Measurements from ENCODE around the gene GPHB5.

Gene GPHB5

GRCh38 chr14:63357841-63358240, 39.1 kb upstream of the GPHB5 start:
- H3K36me3 ChIP-seq (ENCODE audit: control insufficient read depth in 1 of 2, insufficient read depth in 2 of 2, low read length in 2 of 2), result no peaks in the 10 kb centered on the region
- no peak overlapping the region for H2BK5ac ChIP-seq (ENCODE audit: low read depth, low read length, poor library complexity)
- no peak overlapping the region for H3K4ac ChIP-seq (ENCODE audit: low read depth, low read length)
- H4K91ac ChIP-seq (ENCODE audit: low read depth, low read length), result no peak overlapping the region
- no peaks in the 10 kb centered on the region for H3K79me1 ChIP-seq (ENCODE audit: low read length)
- no peak overlapping the region for H2BK12ac ChIP-seq (ENCODE audit: low read length)
- H3K27ac ChIP-seq (ENCODE audit: low read depth, low read length), result no peak overlapping the region
- H3K14ac ChIP-seq (ENCODE audit: low read length), result no peak overlapping the region
- no peak overlapping the region for H2AFZ ChIP-seq (ENCODE audit: insufficient read depth, low read length, poor library complexity)
- H3K4me2 ChIP-seq (ENCODE audit: low read length), result no peak overlapping the region
- no peak for DNase-seq
- peaks cover 0 to 3% of the 10 kb centered on the region in 2 experiments for H3K4me1 ChIP-seq (ENCODE audit: control insufficient read depth in 1 of 2, insufficient read depth in 2 of 2, low read length in 2 of 2)
- H3K27me3 ChIP-seq (ENCODE audit: insufficient read depth, low read length), result no peaks in the 10 kb centered on the region
- H2AK5ac ChIP-seq (ENCODE audit: low read length), result no peak overlapping the region
- no peak overlapping the region for H3K9ac ChIP-seq (ENCODE audit: low read length)
- no peak overlapping the region for H4K12ac ChIP-seq (ENCODE audit: low read depth, low read length)
- H3K4me3 ChIP-seq (ENCODE audit: low read depth, low read length), result no peak overlapping the region
- no CpG with 5 or more reads among the region's 7 CpGs for WGBS (ENCODE audit: extremely low coverage, insufficient coverage, insufficient read length)
- no peak overlapping the region for H4K8ac ChIP-seq (ENCODE audit: low read depth, low read length)
- H2BK120ac ChIP-seq (ENCODE audit: insufficient read depth, low read length, poor library complexity), result no peak overlapping the region
- no peaks in the 10 kb centered on the region for H3K79me2 ChIP-seq (ENCODE audit: control insufficient read depth, insufficient read depth, low read length, poor library complexity)
- no peak overlapping the region for H3K18ac ChIP-seq (ENCODE audit: low read length)
- no peaks in the 10 kb centered on the region for H3K9me3 ChIP-seq (ENCODE audit: insufficient read depth, low read depth, low read length)
- H3K23ac ChIP-seq (ENCODE audit: low read length), result no peak overlapping the region

GRCh38 chr14:63345826-63346225, 27.1 kb upstream of the GPHB5 start:
- Histone ChIP-seq H2BK12ac (ENCODE audit: low read length) (no peak overlapping the region), H4K91ac (ENCODE audit: low read depth, low read length) (no peak overlapping the region), H2BK120ac (ENCODE audit: insufficient read depth, low read length, poor library complexity) (no peak overlapping the region), H3K79me1 (ENCODE audit: low read length) (no peaks in the 10 kb centered on the region), H2AFZ (ENCODE audit: insufficient read depth, low read length, poor library complexity) (no peak overlapping the region), H3K4me3 (ENCODE audit: low read depth, low read length) (no peak overlapping the region), H3K4me2 (ENCODE audit: low read length) (no peak overlapping the region), H2BK5ac (ENCODE audit: low read depth, low read length, poor library complexity) (no peak overlapping the region), H3K9me3 (ENCODE audit: insufficient read depth, low read depth, low read length) (peaks cover 2% of the 10 kb centered on the region), H3K18ac (ENCODE audit: low read length) (no peak overlapping the region), H3K79me2 (ENCODE audit: control insufficient read depth, insufficient read depth, low read length, poor library complexity) (no peaks in the 10 kb centered on the region), H3K4me1 (ENCODE audit: control insufficient read depth in 1 of 2, insufficient read depth in 2 of 2, low read length in 2 of 2) (no peaks in the 10 kb centered on the region), H4K8ac (ENCODE audit: low read depth, low read length) (no peak overlapping the region), H4K12ac (ENCODE audit: low read depth, low read length) (no peak overlapping the region), H3K36me3 (ENCODE audit: control insufficient read depth in 1 of 2, insufficient read depth in 2 of 2, low read length in 2 of 2) (no peaks in the 10 kb centered on the region), H3K9ac (ENCODE audit: low read length) (no peak overlapping the region), H3K27ac (ENCODE audit: low read depth, low read length) (no peak overlapping the region), H3K4ac (ENCODE audit: low read depth, low read length) (no peak overlapping the region), H3K14ac (ENCODE audit: low read length) (no peak overlapping the region), H3K23ac (ENCODE audit: low read length) (no peak overlapping the region), H3K27me3 (ENCODE audit: insufficient read depth, low read length) (no peaks in the 10 kb centered on the region), H2AK5ac (ENCODE audit: low read length) (no peak overlapping the region)
- WGBS (ENCODE audit: extremely low coverage, insufficient coverage, insufficient read length), result no CpG with 5 or more reads among the region's 3 CpGs
- DNase-seq, result no peak

- no peaks in the 10 kb centered on the region for H3K79me1 ChIP-seq (ENCODE audit: low read length)
- H4K8ac ChIP-seq (ENCODE audit: low read depth, low read length), result no peak overlapping the region
- H3K4me2 ChIP-seq (ENCODE audit: low read length), result no peak overlapping the region
- no peak overlapping the region for H3K4ac ChIP-seq (ENCODE audit: low read depth, low read length)
- no peak overlapping the region for H3K9ac ChIP-seq (ENCODE audit: low read length)
- H2AFZ ChIP-seq (ENCODE audit: insufficient read depth, low read length, poor library complexity), result no peak overlapping the region
- H2BK120ac ChIP-seq (ENCODE audit: insufficient read depth, low read length, poor library complexity), result no peak overlapping the region
- WGBS (ENCODE audit: extremely low coverage, insufficient coverage, insufficient read length), result no CpG with 5 or more reads among the region's 4 CpGs
- H3K36me3 ChIP-seq (ENCODE audit: control insufficient read depth in 1 of 2, insufficient read depth in 2 of 2, low read length in 2 of 2), result no peaks in the 10 kb centered on the region
- no peak overlapping the region for H4K12ac ChIP-seq (ENCODE audit: low read depth, low read length)
- H2BK5ac ChIP-seq (ENCODE audit: low read depth, low read length, poor library complexity), result no peak overlapping the region
- no peak overlapping the region for H2BK12ac ChIP-seq (ENCODE audit: low read length)
- H3K18ac ChIP-seq (ENCODE audit: low read length), result no peak overlapping the region
- no peak for DNase-seq
- no peak overlapping the region for H3K23ac ChIP-seq (ENCODE audit: low read length)
- H4K91ac ChIP-seq (ENCODE audit: low read depth, low read length), result no peak overlapping the region
- H3K9me3 ChIP-seq (ENCODE audit: insufficient read depth, low read depth, low read length), result peaks cover 2% of the 10 kb centered on the region
- no peak overlapping the region for H2AK5ac ChIP-seq (ENCODE audit: low read length)
- no peak overlapping the region for H3K4me3 ChIP-seq (ENCODE audit: low read depth, low read length)
- no peaks in the 10 kb centered on the region for H3K79me2 ChIP-seq (ENCODE audit: control insufficient read depth, insufficient read depth, low read length, poor library complexity)
- H3K27ac ChIP-seq (ENCODE audit: low read depth, low read length), result no peak overlapping the region
- H3K14ac ChIP-seq (ENCODE audit: low read length), result no peak overlapping the region
- H3K27me3 ChIP-seq (ENCODE audit: insufficient read depth, low read length), result no peaks in the 10 kb centered on the region
- H3K4me1 ChIP-seq (ENCODE audit: control insufficient read depth in 1 of 2, insufficient read depth in 2 of 2, low read length in 2 of 2), result no peaks in the 10 kb centered on the region
Measured at GRCh38 chr14:63344336-63344735, 25.6 kb upstream of the GPHB5 start.

- no peak overlapping the region for H3K4ac ChIP-seq (ENCODE audit: low read depth, low read length)
- H3K79me2 ChIP-seq (ENCODE audit: control insufficient read depth, insufficient read depth, low read length, poor library complexity), result no peaks in the 10 kb centered on the region
- no peak overlapping the region for H2AFZ ChIP-seq (ENCODE audit: insufficient read depth, low read length, poor library complexity)
- no peak overlapping the region for H2BK5ac ChIP-seq (ENCODE audit: low read depth, low read length, poor library complexity)
- no peak overlapping the region for H4K8ac ChIP-seq (ENCODE audit: low read depth, low read length)
- H3K27ac ChIP-seq (ENCODE audit: low read depth, low read length), result no peak overlapping the region
- no peak overlapping the region for H4K12ac ChIP-seq (ENCODE audit: low read depth, low read length)
- no peak overlapping the region for H3K18ac ChIP-seq (ENCODE audit: low read length)
- H3K14ac ChIP-seq (ENCODE audit: low read length), result no peak overlapping the region
- no peak overlapping the region for H2AK5ac ChIP-seq (ENCODE audit: low read length)
- H3K9ac ChIP-seq (ENCODE audit: low read length), result no peak overlapping the region
- no peaks in the 10 kb centered on the region for H3K36me3 ChIP-seq (ENCODE audit: control insufficient read depth in 1 of 2, insufficient read depth in 2 of 2, low read length in 2 of 2)
- no CpG with 5 or more reads among the region's 1 CpG for WGBS (ENCODE audit: extremely low coverage, insufficient coverage, insufficient read length)
- H2BK120ac ChIP-seq (ENCODE audit: insufficient read depth, low read length, poor library complexity), result no peak overlapping the region
- H3K9me3 ChIP-seq (ENCODE audit: insufficient read depth, low read depth, low read length), result peaks cover 2% of the 10 kb centered on the region
- no peak overlapping the region for H2BK12ac ChIP-seq (ENCODE audit: low read length)
- no peaks in the 10 kb centered on the region for H3K4me1 ChIP-seq (ENCODE audit: control insufficient read depth in 1 of 2, insufficient read depth in 2 of 2, low read length in 2 of 2)
- no peak overlapping the region for H3K4me2 ChIP-seq (ENCODE audit: low read length)
- DNase-seq, result no peak
- H3K4me3 ChIP-seq (ENCODE audit: low read depth, low read length), result no peak overlapping the region
- H3K27me3 ChIP-seq (ENCODE audit: insufficient read depth, low read length), result no peaks in the 10 kb centered on the region
- H4K91ac ChIP-seq (ENCODE audit: low read depth, low read length), result no peak overlapping the region
- no peak overlapping the region for H3K23ac ChIP-seq (ENCODE audit: low read length)
- H3K79me1 ChIP-seq (ENCODE audit: low read length), result no peaks in the 10 kb centered on the region
Measured at GRCh38 chr14:63343878-63344277, 25.1 kb upstream of the GPHB5 start.

All from trophoblast cell (in vitro differentiated cells and primary cell).